H1 (cell line): ENCODE results near the gene FBXO11. TPM values are rescaled to one million over a fixed set of nuclear protein-coding genes. Genes with fewer than 3 reads are reported as not detected.

Experiments
- CTCF ChIA-PET: fragments of 300-600 bp; sonication (Branson Sonifier 250); formaldehyde crosslinking; loops from one replicate; lab custom pipeline; 2021; ENCODE audit not compliant: partially characterized antibody; lab: Charles Lee
- POLR2A ChIA-PET: fragments of 300-600 bp; sonication (Branson Sonifier 250); formaldehyde crosslinking; loops from one replicate; lab custom pipeline; 2021; ENCODE audit warnings: inconsistent platforms; ENCODE audit not compliant: partially characterized antibody; lab: Charles Lee
- DNase-seq, 2 experiments: peaks; one replicate each; pipeline versions ENCODE4 v3.0.0 to v3.0.0-alpha.2; 2010 to 2022; ENCODE audit warnings: low spot score in 2 of 2, low read depth in 1 of 2, mixed read lengths in 1 of 2
- FAIRE-seq: peaks from 2 replicates; lab custom pipeline; 2011; peaks lifted over from hg19 to GRCh38; lab: Jason Lieb, UNC
- H2AFZ ChIP-seq: 2 replicates; pipeline ENCODE4 v1.8.1; 2012; ENCODE audit warnings: low read length, inconsistent platforms
- H2AK5ac ChIP-seq: 2 replicates; pipeline ENCODE4 v1.6.1; 2013; ENCODE audit warnings: low read depth, low read length
- H2BK120ac ChIP-seq: replicated peaks from 2 replicates; pipeline ENCODE3; 2013; ENCODE audit warnings: low read depth, low read length, inconsistent platforms
- H2BK12ac ChIP-seq: 2 replicates; pipeline ENCODE4 v1.6.1; 2013; ENCODE audit warnings: low read depth, low read length
- H2BK15ac ChIP-seq: 2 replicates; pipeline ENCODE4 v1.6.1; 2013; ENCODE audit warnings: low read length
- H2BK20ac ChIP-seq: 2 replicates; pipeline ENCODE4 v1.6.1; 2013; ENCODE audit warnings: low read length
- H2BK5ac ChIP-seq: 2 replicates; pipeline ENCODE4 v1.6.1; 2013; ENCODE audit warnings: low read depth, low read length
- H3K14ac ChIP-seq: 2 replicates; pipeline ENCODE4 v1.6.1; 2013; ENCODE audit warnings: inconsistent platforms; ENCODE audit not compliant: insufficient read length
- H3K18ac ChIP-seq: 2 replicates; pipeline ENCODE4 v1.6.1; 2013; ENCODE audit warnings: low read length; ENCODE audit errors: extremely low read depth
- H3K23ac ChIP-seq: 2 replicates; pipeline ENCODE4 v1.6.1; 2013; ENCODE audit warnings: inconsistent platforms; ENCODE audit not compliant: insufficient read length
- H3K23me2 ChIP-seq: 2 replicates; pipeline ENCODE4 v1.6.1; 2013; ENCODE audit warnings: low read depth, low read length
- H3K27ac ChIP-seq: 2 replicates; pipeline ENCODE4 v1.6.1; 2011; ENCODE audit warnings: low read depth, low read length, inconsistent platforms
- H3K27me3 ChIP-seq, 4 experiments: replicated peaks in 1 of 4; 1 replicate in 1 of 4; 2 replicates in 3 of 4; pipeline versions ENCODE4 v1.6.1 to v1.8.1; 2011 to 2013; ENCODE audit warnings: low read length in 3 of 4, mild to moderate bottlenecking in 3 of 4, inconsistent platforms in 2 of 4, mixed read lengths in 2 of 4, moderate library complexity in 1 of 4; ENCODE audit not compliant: control insufficient read depth in 3 of 4, insufficient read depth in 3 of 4; ENCODE audit errors: extremely low read depth in 1 of 4
- H3K36me3 ChIP-seq, 4 experiments: 2 replicates each; pipeline versions ENCODE4 v1.6.1 to v1.8.1; 2011 to 2013; ENCODE audit warnings: mild to moderate bottlenecking in 4 of 4, low read length in 3 of 4, moderate library complexity in 2 of 4, control low read depth in 1 of 4, inconsistent platforms in 1 of 4; ENCODE audit not compliant: insufficient read depth in 4 of 4, control insufficient read depth in 2 of 4
- H3K4ac ChIP-seq: replicated peaks from 2 replicates; pipeline ENCODE3; 2013; ENCODE audit warnings: low read length, low read depth, mixed read lengths, inconsistent platforms; ENCODE audit not compliant: insufficient read length
- H3K4me1 ChIP-seq, 4 experiments: replicated peaks in 1 of 4; 1 replicate in 1 of 4; 2 replicates in 3 of 4; pipeline versions ENCODE4 v1.6.1 to v1.8.1; 2011 to 2013; ENCODE audit warnings: low read length in 3 of 4, inconsistent platforms in 2 of 4, mixed read lengths in 1 of 4; ENCODE audit not compliant: insufficient read depth in 4 of 4, control insufficient read depth in 3 of 4
- H3K4me2 ChIP-seq, 2 experiments: 2 replicates each; pipeline versions ENCODE4 v1.6.1 to v1.8.1; 2011 to 2013; ENCODE audit warnings: low read depth in 2 of 2, low read length in 2 of 2, control low read depth in 1 of 2, inconsistent platforms in 1 of 2, mild to moderate bottlenecking in 1 of 2; ENCODE audit not compliant: insufficient read depth in 1 of 2
- H3K4me3 ChIP-seq, 4 experiments: fragments of 200-600, 300-600 bp in 1 of 4; sonication (generic), shearing (Covaris generic), sonication (Bioruptor Twin) in 1 of 4; 2 replicates each; pipeline versions ENCODE4 v1.5.1 to v1.8.1; 2011 to 2016; ENCODE audit warnings: low read length in 4 of 4, low read depth in 3 of 4, control low read depth in 2 of 4, inconsistent platforms in 2 of 4, mild to moderate bottlenecking in 2 of 4, mixed read lengths in 1 of 4, moderate library complexity in 1 of 4; ENCODE audit not compliant: insufficient read depth in 2 of 4; ENCODE audit errors: extremely low read depth in 1 of 4
- H3K56ac ChIP-seq: replicated peaks from 2 replicates; pipeline ENCODE3; 2013; ENCODE audit warnings: low read depth, mild to moderate bottlenecking, mixed read lengths, low read length, inconsistent platforms; ENCODE audit not compliant: insufficient read length
- H3K79me1 ChIP-seq: 2 replicates; pipeline ENCODE4 v1.6.1; 2013; ENCODE audit warnings: low read depth, low read length, control low read depth
- H3K79me2 ChIP-seq, 2 experiments: 2 replicates each; pipeline versions ENCODE4 v1.6.1 to v1.8.1; 2012 to 2013; ENCODE audit warnings: low read length in 2 of 2, mild to moderate bottlenecking in 2 of 2, inconsistent platforms in 1 of 2; ENCODE audit not compliant: insufficient read depth in 2 of 2, control insufficient read depth in 1 of 2
- H3K9ac ChIP-seq, 4 experiments: replicated peaks in 1 of 4; 1 replicate in 1 of 4; 2 replicates in 3 of 4; pipeline versions ENCODE4 v1.6.1 to v1.8.1; 2011 to 2013; ENCODE audit warnings: low read depth in 3 of 4, low read length in 3 of 4, control low read depth in 2 of 4, mild to moderate bottlenecking in 2 of 4, moderate library complexity in 2 of 4, inconsistent platforms in 1 of 4; ENCODE audit errors: extremely low read depth in 1 of 4
- H3K9me3 ChIP-seq, 2 experiments: 2 replicates each; pipeline versions ENCODE4 v1.6.1 to v1.8.1; 2012 to 2013; ENCODE audit warnings: mild to moderate bottlenecking in 2 of 2, moderate library complexity in 2 of 2, control low read depth in 1 of 2, inconsistent platforms in 1 of 2, low read depth in 1 of 2, low read length in 1 of 2, mixed read lengths in 1 of 2; ENCODE audit not compliant: insufficient read depth in 2 of 2
- H4K20me1 ChIP-seq, 2 experiments: replicated peaks in 1 of 2; 2 replicates each; pipeline versions ENCODE3 to v1.8.1; 2011 to 2013; ENCODE audit warnings: inconsistent platforms in 2 of 2, low read length in 2 of 2, mild to moderate bottlenecking in 1 of 2; ENCODE audit not compliant: insufficient read depth in 2 of 2, control insufficient read depth in 1 of 2
- H4K5ac ChIP-seq: 2 replicates; pipeline ENCODE4 v1.6.1; 2013; ENCODE audit warnings: low read length, low read depth, mixed read lengths, inconsistent platforms; ENCODE audit not compliant: insufficient read length
- H4K8ac ChIP-seq: 2 replicates; pipeline ENCODE4 v1.8.0; 2013; ENCODE audit warnings: mild to moderate bottlenecking, moderate library complexity, low read length, inconsistent platforms; ENCODE audit not compliant: insufficient read depth; ENCODE audit errors: extremely low read depth
- H4K91ac ChIP-seq: replicated peaks from 2 replicates; pipeline ENCODE3; 2013; ENCODE audit warnings: low read length, mixed read lengths, inconsistent platforms; ENCODE audit not compliant: insufficient read length
- HDAC6 ChIP-seq: IDR thresholded peaks from one replicate; pipeline ENCODE4 v1.7.1; 2012; ENCODE audit warnings: low read depth, mild to moderate bottlenecking, inconsistent platforms, low read length, moderate library complexity
- JUN ChIP-seq: IDR thresholded peaks from 2 replicates; pipeline ENCODE4 v1.6.1; 2011; ENCODE audit warnings: low read depth, mild to moderate bottlenecking, improper control_type of control experiment, low read length
- TAF7 ChIP-seq: optimal IDR thresholded peaks from 2 replicates; pipeline ENCODE3; 2011; ENCODE audit warnings: low read depth, mild to moderate bottlenecking, inconsistent platforms, low read length, moderate library complexity, borderline replicate concordance
- WGBS, 2 experiments: shearing (Covaris generic) in 1 of 2; methylation state at CpG; one replicate each; pipeline versions ENCODE4 v1.1.6 to v1.1.7; 2013 to 2015; ENCODE audit warnings: low lambda C conversion rate in 2 of 2, mixed read lengths in 2 of 2, inconsistent platforms in 1 of 2, low coverage in 1 of 2, missing lambda C conversion rate in 1 of 2; ENCODE audit not compliant: insufficient replicate concordance in 2 of 2, insufficient coverage in 1 of 2, insufficient read length in 1 of 2; ENCODE audit errors: extremely low coverage in 1 of 2, missing lambda C conversion rate in 1 of 2; 5-methylcytosine and 5-hydroxymethylcytosine counted together
- polyA plus RNA-seq, 7 experiments: library from polyadenylated mRNA; depleted of rRNA in 3 of 7; stranded (reverse) in 5 of 7; unstranded in 2 of 7; fragments of >200 nt in 5 of 7; fragments of 200-250 nt in 2 of 7; gene quantifications; 1 replicate in 5 of 7; 2 replicates in 1 of 7; 4 replicates in 1 of 7; pipeline versions ENCODE4 v1.2.1 to v1.2.3, GENCODE V29; 2011 to 2013; ENCODE audit warnings: missing spikeins in 2 of 7, mixed read lengths in 2 of 7
- total RNA-seq: library from RNA; stranded (reverse); fragmentation: NEBNext Ultra II Directional; extraction: Animal tissue kit (Norgen Biotek cat#: 25700); gene quantifications from 2 replicates; pipeline ENCODE4 v1.2.1, GENCODE V29; 2021

FBXO11 gene
- total and polyA plus RNA-seq, 2 of the 8 experiments (the other 6 are each of a cell fraction or from before 2014, with no cell fraction given) = 21.7 to 57.3 TPM

DNA sequence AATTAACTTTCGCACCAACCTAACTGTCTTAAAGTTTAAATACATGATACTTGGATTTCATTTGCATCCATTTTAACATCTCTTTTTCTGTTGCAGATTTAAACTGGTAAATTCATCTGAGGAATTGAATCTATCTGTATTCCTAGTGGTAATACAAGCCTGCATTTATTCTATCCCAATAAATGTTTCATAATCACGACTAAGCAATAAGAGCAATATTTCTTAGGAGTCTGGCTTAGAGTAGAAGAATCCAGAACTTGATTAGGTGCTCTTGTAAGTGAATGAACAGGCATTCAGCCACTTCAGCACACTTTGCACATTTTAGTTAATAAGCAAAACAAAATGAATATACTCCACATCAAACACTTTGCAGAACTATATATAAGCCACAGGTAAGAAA is 96.4 kb downstream of the FBXO11 start:
- Histone ChIP-seq H2BK15ac (no peak overlapping the region), H3K9me3 (no peaks in the 10 kb centered on the region), H4K91ac (no peak overlapping the region), H2BK20ac (no peak overlapping the region), H3K4me1 (no peaks in the 10 kb centered on the region), H3K23ac (no peak overlapping the region), H3K79me2 (no peaks in the 10 kb centered on the region), H2AK5ac (no peak overlapping the region), H3K9ac (no peak overlapping the region), H3K4ac (no peak overlapping the region), H2BK5ac (no peak overlapping the region), H4K8ac (no peak overlapping the region), H3K27ac (no peak overlapping the region), H3K36me3 (peaks cover 7 to 75% (median 42%) of the 10 kb centered on the region in 4 experiments), H2BK120ac (no peak overlapping the region), H3K4me2 (no peak overlapping the region), H3K79me1 (no peaks in the 10 kb centered on the region), H4K5ac (no peak overlapping the region), H2BK12ac (no peak overlapping the region), H3K14ac (no peak overlapping the region), H4K20me1 (no peaks in the 10 kb centered on the region), H3K27me3 (no peaks in the 10 kb centered on the region), H3K18ac (no peak overlapping the region), H2AFZ (no peak overlapping the region), H3K4me3 (no peak overlapping the region), H3K56ac (no peak overlapping the region), H3K23me2 (no peaks in the 10 kb centered on the region)
- DNase-seq = no peak
- WGBS, 2 experiments = 91% methylated on average over 2 of the region's 2 CpGs; no CpG with 5 or more reads in 1 of the 2 experiments
- POLR2A ChIA-PET = interaction anchor here (1.0 to 1.8 kb wide), 2 partner anchors 8 to 13 kb away, joined by 5 read pairs; no protein-coding TSS in a partner anchor
- CTCF ChIA-PET = no interaction called here
- TF ChIP-seq TAF7 (no peak), JUN (no peak), HDAC6 (no peak)
- FAIRE-seq = no peak
